Caco-2 (cell line): ENCODE measurements around the gene KLHL29. TPM values are rescaled to one million over a fixed set of nuclear protein-coding genes. Genes with fewer than 3 reads are reported as not detected.

Experiments
- BruUV-seq: library from RNA; stranded (reverse); fragments of 400-500 nt; replicated peaks from 2 replicates; lab custom pipeline; 2021; lab: Mats Ljungman, UMichigan
- CTCF ChIA-PET: fragments of 300-600 bp; sonication (Branson Sonifier 250); formaldehyde crosslinking; loops from one replicate; lab custom pipeline; 2022; ENCODE audit warnings: antibody characterized with exemption; lab: Charles Lee
- POLR2A ChIA-PET: fragments of 300-600 bp; sonication (Branson Sonifier 250); formaldehyde crosslinking; loops from one replicate; lab custom pipeline; 2022; ENCODE audit warnings: antibody characterized with exemption; lab: Charles Lee
- DNase-seq, 2 experiments: peaks; one replicate each; pipeline versions ENCODE4 v3.0.0 to v3.0.0-alpha.2; 2020 to 2022
- H3K27me3 ChIP-seq: replicated peaks from 2 replicates; pipeline ENCODE4 v1.6.0; 2011; ENCODE audit warnings: low read length; ENCODE audit not compliant: control insufficient read depth, insufficient read depth
- H3K36me3 ChIP-seq: 2 replicates; pipeline ENCODE4 v1.5.1; 2011; ENCODE audit warnings: low read length; ENCODE audit not compliant: control insufficient read depth, insufficient read depth
- H3K4me1 ChIP-seq: fragments of 250-450 bp; sonication (Bioruptor Pico); 2 replicates; pipeline ENCODE4 v1.5.1; 2020; ENCODE audit warnings: mild to moderate bottlenecking
- H3K4me3 ChIP-seq: 2 replicates; pipeline ENCODE4 v1.5.1; 2011; ENCODE audit warnings: low read depth, mild to moderate bottlenecking, control low read depth, low read length
- H3K9me3 ChIP-seq: fragments of 250-450 bp; sonication (Bioruptor Pico); 2 replicates; pipeline ENCODE4 v1.5.1; 2020; ENCODE audit warnings: mild to moderate bottlenecking, moderate library complexity
- H3K27ac Mint-ChIP-seq: one replicate; pipeline ENCODE4 v1.8.0; 2022; ENCODE audit warnings: mixed read lengths; ENCODE audit not compliant: unreplicated experiment
- H3K27me3 Mint-ChIP-seq: one replicate; pipeline ENCODE4 v1.8.0; 2022; ENCODE audit warnings: mixed read lengths; ENCODE audit not compliant: insufficient read depth, unreplicated experiment
- H3K36me3 Mint-ChIP-seq: one replicate; pipeline ENCODE4 v1.8.0; 2022; ENCODE audit warnings: mild to moderate bottlenecking, mixed read lengths; ENCODE audit not compliant: insufficient read depth, unreplicated experiment
- H3K4me1 Mint-ChIP-seq: one replicate; pipeline ENCODE4 v1.8.0; 2022; ENCODE audit warnings: low read depth, mixed read lengths; ENCODE audit not compliant: unreplicated experiment
- H3K4me3 Mint-ChIP-seq: one replicate; pipeline ENCODE4 v1.8.0; 2022; ENCODE audit warnings: mild to moderate bottlenecking, moderate library complexity, mixed read lengths; ENCODE audit not compliant: unreplicated experiment
- H3K9me3 Mint-ChIP-seq: one replicate; pipeline ENCODE4 v1.8.0; 2022; ENCODE audit warnings: mixed read lengths; ENCODE audit not compliant: unreplicated experiment
- CTCF ChIP-seq, 2 experiments: fragments of 200-600 bp in 1 of 2; IDR thresholded peaks; 1 replicate in 1 of 2; 2 replicates in 1 of 2; pipeline versions ENCODE4 v1.5.1 to v1.8.0; 2011 to 2022; ENCODE audit warnings: antibody characterized with exemption in 1 of 2, control low read depth in 1 of 2, inconsistent platforms in 1 of 2, low read depth in 1 of 2, low read length in 1 of 2, mild to moderate bottlenecking in 1 of 2, moderate library complexity in 1 of 2; ENCODE audit not compliant: insufficient read depth in 1 of 2, severe bottlenecking in 1 of 2, unreplicated experiment in 1 of 2
- intact Hi-C: fragments of 100-400 bp; cut with micrococcal nuclease; formaldehyde crosslinking; loops from one replicate; pipeline ENCODE4 v1.10.0; 2022; ENCODE audit not compliant: unreplicated experiment
- total RNA-seq: library from RNA; stranded (reverse); gene quantifications from 2 replicates; pipeline ENCODE4 v1.2.3, GENCODE V29; 2022

The KLHL29 gene
- total RNA-seq, 1 experiment from 2014 or later = 0.61 TPM

- Histone ChIP-seq H3K4me3 (peak overlapping the region; percentile 17), H3K9me3 (no peaks in the 10 kb centered on the region), H3K36me3 (no peaks in the 10 kb centered on the region), H3K4me1 (peaks cover 18% of the 10 kb centered on the region), H3K27me3 (peaks cover 10% of the 10 kb centered on the region)
- intact Hi-C loops = no loop called here
- H3K9me3 Mint-ChIP-seq = no peaks in the 10 kb centered on the region
- H3K4me1 Mint-ChIP-seq = peaks cover 14% of the 10 kb centered on the region
- ChIA-PET POLR2A (no interaction called here), CTCF (no interaction called here)
- no TSS peak for BruUV-seq
- TF ChIP-seq CTCF (IDR thresholded peaks at IDR 0.05; ENCODE audit: insufficient read depth in 1 of 2, low read depth in 1 of 2, low read length in 1 of 2, severe bottlenecking in 1 of 2, unreplicated experiment in 1 of 2) = no peak
- peak overlapping the region; percentile 88 for H3K4me3 Mint-ChIP-seq
- no peak overlapping the region for H3K27ac Mint-ChIP-seq
- peaks cover 6% of the 10 kb centered on the region for H3K36me3 Mint-ChIP-seq
- H3K27me3 Mint-ChIP-seq = peaks cover 51% of the 10 kb centered on the region
- DNase-seq = peak in 1 of 2 experiments; percentile 31
Observed at GRCh38 chr2:23386339-23387220, 1.6 kb downstream of the KLHL29 start.

GRCh38 chr2:23387221-23387550, 2.2 kb downstream of the KLHL29 start:
- Mint-ChIP-seq H3K36me3 (peaks cover 6% of the 10 kb centered on the region), H3K4me1 (peaks cover 14% of the 10 kb centered on the region), H3K4me3 (peak overlapping the region; percentile 88), H3K27me3 (peaks cover 53% of the 10 kb centered on the region), H3K9me3 (no peaks in the 10 kb centered on the region), H3K27ac (no peak overlapping the region)
- ChIA-PET CTCF (no interaction called here), POLR2A (no interaction called here)
- H3K4me3 ChIP-seq = peak overlapping the region; percentile 17
- DNase-seq = no peak
- peaks cover 18% of the 10 kb centered on the region for H3K4me1 ChIP-seq
- no peaks in the 10 kb centered on the region for H3K36me3 ChIP-seq
- intact Hi-C loops = no loop called here
- TF ChIP-seq CTCF (IDR thresholded peaks at IDR 0.05; ENCODE audit: insufficient read depth in 1 of 2, low read depth in 1 of 2, low read length in 1 of 2, severe bottlenecking in 1 of 2, unreplicated experiment in 1 of 2) = no peak
- H3K9me3 ChIP-seq = no peaks in the 10 kb centered on the region
- no TSS peak for BruUV-seq
- H3K27me3 ChIP-seq = peaks cover 8% of the 10 kb centered on the region

- H3K9me3 ChIP-seq = no peaks in the 10 kb centered on the region
- H3K36me3 ChIP-seq = no peaks in the 10 kb centered on the region
- peaks cover 18% of the 10 kb centered on the region for H3K4me1 ChIP-seq
- Mint-ChIP-seq H3K9me3 (no peaks in the 10 kb centered on the region), H3K27me3 (peaks cover 53% of the 10 kb centered on the region), H3K4me1 (peaks cover 14% of the 10 kb centered on the region), H3K36me3 (peaks cover 6% of the 10 kb centered on the region), H3K27ac (no peak overlapping the region), H3K4me3 (no peak overlapping the region)
- peaks cover 8% of the 10 kb centered on the region for H3K27me3 ChIP-seq
- no peak for DNase-seq
- ChIA-PET CTCF (no interaction called here), POLR2A (no interaction called here)
- intact Hi-C loops = no loop called here
- TF ChIP-seq CTCF (IDR thresholded peaks at IDR 0.05; ENCODE audit: insufficient read depth in 1 of 2, low read depth in 1 of 2, low read length in 1 of 2, severe bottlenecking in 1 of 2, unreplicated experiment in 1 of 2) = no peak
- TSS peak; percentile 31 for BruUV-seq
- no peak overlapping the region for H3K4me3 ChIP-seq
Observed at GRCh38 chr2:23387845-23388244, 2.9 kb downstream of the KLHL29 start.
